Dermis blood vessel endothelial cell (primary cell): ENCODE measurements around the gene GPRC5B. TPM values are rescaled to one million over a fixed set of nuclear protein-coding genes. Genes with fewer than 3 reads are reported as not detected.
A peak's percentile ranks its signal among the peaks of the same experiment; 100 is the strongest.

Source experiments
- DNase-seq: peaks from one replicate; pipeline ENCODE4 v3.0.0; 2010
- total RNA-seq: library from RNA; depleted of rRNA; stranded (reverse); fragments of >200 nt; gene quantifications from 2 replicates; pipeline ENCODE4 v1.2.3, GENCODE V29; 2014

Gene GPRC5B
- total RNA-seq, 1 donor from 2014 or later: 80.5 TPM

DNA sequence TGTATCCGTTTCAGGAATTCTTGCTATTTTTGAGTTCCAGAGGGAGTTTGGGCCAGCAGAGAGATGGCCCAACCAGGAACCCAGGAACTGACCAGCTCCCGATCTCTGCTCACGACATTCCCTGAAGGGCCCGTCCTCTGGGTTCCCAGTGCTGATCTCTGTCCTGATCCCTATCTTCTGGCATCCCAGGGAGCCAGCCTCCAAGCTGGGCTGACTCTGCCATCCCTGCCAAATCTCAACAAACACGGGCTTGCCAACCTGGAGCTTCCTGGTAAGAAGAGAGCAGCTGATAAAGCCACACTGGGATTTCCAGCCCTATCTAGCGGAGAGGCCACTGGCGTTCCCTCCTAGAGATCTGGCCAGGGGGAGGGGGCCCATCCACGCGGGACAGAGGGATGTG, 16.2 kb downstream of the GPRC5B start:
- DNase-seq: no peak

DNA sequence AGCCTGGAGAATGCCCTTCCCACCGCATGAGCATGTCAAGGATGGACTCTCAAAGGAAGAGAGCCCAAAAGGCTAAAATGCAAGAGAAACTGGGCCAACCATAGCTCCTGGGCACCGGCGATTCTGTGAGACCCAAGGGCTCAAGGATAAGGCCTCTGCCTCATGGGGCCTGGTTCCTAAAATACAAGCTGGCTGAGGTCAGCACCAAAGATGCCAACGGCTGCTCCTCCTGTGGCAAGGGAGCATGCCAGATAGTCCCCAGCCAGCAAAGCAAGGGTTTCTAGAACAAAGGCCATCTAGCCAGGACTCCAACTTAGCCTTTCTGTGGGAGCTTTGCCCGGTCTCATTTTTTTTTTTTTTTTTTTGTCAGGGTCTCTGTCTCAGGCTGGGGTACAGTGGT, 20.1 kb downstream of the GPRC5B start:
- DNase-seq: no peak

DNA sequence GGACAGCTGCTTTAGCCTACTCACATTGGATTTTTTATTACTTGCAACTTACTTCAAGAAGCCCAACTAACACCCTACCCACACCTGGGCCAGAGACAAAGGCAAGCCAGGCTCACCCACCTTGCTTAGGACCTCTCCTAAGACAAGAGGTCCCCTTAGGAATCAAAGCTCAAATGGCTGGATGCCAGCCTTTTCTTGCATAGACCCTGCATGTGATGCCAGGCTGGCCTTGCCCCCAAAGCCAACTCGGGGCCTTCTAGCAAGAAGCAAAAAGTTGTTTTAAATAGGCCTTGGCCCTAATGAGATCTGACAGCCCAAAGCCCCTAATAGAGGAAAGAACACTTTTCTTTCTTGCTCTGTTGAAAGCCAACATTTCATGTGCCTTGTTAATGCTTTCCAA, 20.7 kb downstream of the GPRC5B start:
- DNase-seq: no peak

- no peak for DNase-seq
These were observed 22.8 kb downstream of the GPRC5B start for GRCh38 chr16:19861811-19862327.

DNA sequence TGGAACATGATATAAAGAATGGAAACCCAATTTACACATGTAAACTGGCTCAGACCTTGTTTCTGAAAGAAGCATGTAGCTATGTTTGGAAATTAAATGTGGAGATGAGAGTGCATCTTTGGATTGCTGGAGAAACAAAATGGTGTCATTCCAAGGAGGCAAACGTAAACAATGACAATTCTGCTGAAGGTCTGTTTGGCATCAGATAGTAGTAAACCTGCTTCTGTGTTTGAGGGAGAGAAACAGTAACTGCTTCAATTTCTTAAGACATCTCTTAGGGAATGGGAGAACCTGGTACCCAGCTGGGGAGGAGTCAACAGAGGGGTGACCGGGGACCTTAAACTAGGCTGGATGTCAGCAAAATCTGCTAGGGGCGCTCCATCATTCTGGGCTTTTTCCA, 23.5 kb downstream of the GPRC5B start:
- DNase-seq: no peak

- no peak for DNase-seq
These were observed 24.2 kb downstream of the GPRC5B start for GRCh38 chr16:19860166-19861041.

- DNase-seq: no peak
These were observed 25.0 kb downstream of the GPRC5B start for GRCh38 chr16:19859603-19860002.

DNA sequence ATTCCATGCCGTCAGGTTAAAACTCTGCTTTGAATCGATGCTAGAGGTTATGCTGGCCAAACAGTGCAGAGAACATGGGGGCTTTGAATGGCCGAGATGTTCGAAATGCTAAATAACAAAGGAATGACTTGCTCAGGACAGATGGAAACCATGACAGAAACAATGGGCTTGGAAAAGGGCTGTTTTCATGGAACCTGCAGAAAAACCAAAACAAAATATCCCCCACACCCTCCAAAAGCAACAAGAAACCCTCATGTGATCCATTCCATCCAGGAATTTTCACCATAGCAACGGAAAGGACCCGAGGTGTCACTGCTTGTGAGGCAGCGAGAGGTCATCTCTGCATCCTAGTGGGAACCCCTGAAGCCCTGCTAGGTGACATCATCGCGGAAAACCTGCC, 25.5 kb downstream of the GPRC5B start:
- DNase-seq: no peak

GRCh38 chr16:19858340-19859018, 26.2 kb downstream of the GPRC5B start:
- peak; percentile 90 for DNase-seq

- DNase-seq: no peak
These were observed 26.9 kb downstream of the GPRC5B start for GRCh38 chr16:19857593-19858339.

DNA sequence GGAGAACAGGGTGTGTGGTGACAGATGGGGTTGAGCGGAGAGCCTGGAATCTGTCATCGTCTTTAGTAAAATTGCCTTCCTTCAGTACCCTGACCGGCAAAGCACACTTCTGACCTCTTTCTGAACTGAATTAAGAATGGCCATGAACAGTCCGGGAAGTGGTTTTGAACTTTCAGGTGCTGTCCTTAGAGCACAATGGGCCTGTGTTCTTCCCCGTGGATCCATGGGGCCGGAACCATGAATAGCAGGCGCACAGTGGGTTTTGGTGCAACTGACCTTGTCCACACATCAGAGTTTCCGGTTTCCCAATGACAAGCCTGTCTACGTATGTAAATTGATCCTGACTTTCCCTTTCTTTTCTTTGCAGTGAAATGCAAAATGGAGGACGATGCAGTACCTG, 28.5 kb downstream of the GPRC5B start:
- no peak for DNase-seq

DNA sequence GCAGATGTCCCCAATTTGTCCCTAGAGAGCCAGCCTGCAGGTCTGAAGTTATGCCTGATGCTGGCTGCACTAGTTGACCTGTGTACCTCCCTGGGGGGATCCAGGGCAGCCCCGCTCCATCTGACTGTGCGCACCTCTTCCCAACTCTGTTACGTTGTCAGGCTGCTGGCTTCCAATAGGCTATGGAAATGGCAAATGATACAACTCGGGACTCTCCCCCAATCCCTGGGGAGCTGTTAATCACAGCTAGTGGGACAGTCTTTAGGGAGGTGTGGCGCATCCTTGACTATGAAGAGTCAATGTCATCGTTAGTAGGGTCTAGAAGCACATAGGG, 30.1 kb downstream of the GPRC5B start:
- DNase-seq: no peak

GRCh38 chr16:19853742-19854542, 30.7 kb downstream of the GPRC5B start:
- no peak for DNase-seq

- DNase-seq: no peak
These were observed 31.4 kb downstream of the GPRC5B start for GRCh38 chr16:19853132-19853741.

DNA sequence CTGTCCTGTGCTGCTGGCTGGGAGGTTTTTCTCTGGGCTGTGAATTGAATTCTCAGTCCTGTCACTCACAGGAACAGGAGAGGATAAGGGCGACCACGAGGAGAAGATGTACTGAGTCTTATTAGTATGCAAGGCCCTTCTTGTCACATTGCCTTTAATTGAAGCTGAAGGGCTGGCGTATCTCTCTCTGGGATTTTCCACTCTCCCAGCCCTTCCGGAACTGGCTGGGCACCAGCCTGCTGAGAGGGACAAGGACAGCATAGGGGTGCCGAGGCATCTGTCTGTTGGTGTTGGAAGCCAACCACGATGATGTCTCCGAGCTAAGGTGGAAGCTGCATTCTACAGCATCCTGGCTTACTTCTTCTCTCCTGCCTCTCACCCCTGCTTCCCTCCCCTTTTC, 33.2 kb downstream of the GPRC5B start:
- no peak for DNase-seq

GRCh38 chr16:19850131-19850817, 34.4 kb downstream of the GPRC5B start:
- DNase-seq: no peak

DNA sequence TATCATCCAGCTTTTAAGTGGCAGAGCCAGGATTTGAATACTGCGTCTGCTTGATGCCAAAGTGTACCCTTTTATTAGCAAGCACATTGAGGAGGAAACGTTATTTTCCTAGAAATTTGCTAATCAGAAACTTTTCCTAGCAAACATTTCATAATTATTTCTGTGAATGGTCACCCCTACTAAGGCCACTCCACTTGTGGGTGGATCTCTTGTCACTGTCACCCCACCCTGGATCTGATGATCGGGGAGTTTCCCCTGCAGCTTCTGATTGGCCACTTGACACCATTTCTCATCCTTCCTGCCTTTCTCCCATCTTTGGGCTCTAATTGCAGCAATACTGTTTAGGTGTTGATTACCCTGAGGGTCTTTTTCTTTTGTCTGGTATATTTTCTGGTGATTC, 35.9 kb downstream of the GPRC5B start:
- no peak for DNase-seq

DNA sequence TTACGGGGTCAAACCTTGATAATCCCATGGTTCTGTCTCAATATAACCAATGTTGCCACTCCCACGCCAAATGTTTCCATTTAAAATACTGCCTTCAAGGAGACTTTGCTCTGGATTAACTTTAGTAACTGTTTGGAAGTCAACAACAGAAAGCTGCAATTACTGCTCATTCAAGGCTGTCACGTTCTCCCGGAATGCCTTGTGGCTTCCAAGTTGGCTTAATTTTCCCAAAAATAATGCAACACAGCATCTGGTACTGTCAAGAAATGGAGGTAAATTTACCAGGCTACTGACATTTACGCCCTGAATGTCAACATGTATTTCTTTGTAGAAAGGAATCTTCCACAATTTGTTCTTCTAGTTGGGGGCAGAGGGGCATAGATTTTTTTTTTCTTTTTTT, 38.2 kb downstream of the GPRC5B start:
- no peak for DNase-seq

- no peak for DNase-seq
These were observed 39.6 kb downstream of the GPRC5B start for GRCh38 chr16:19844945-19845641.

GRCh38 chr16:19843371-19843770, 41.3 kb downstream of the GPRC5B start:
- DNase-seq: no peak
